OCI-LY1 (cell line): Measurements from ENCODE around the gene UBQLNL.

Source experiments
- H2AFZ ChIP-seq: fragments of 200-600 bp; sonication (generic), shearing (Covaris generic); 2 replicates; pipeline ENCODE4 v1.6.0; 2014; ENCODE audit warnings: antibody characterized with exemption, mild to moderate bottlenecking, low read length
- H3F3A ChIP-seq: fragments of 200-600 bp; sonication (generic), shearing (Covaris generic); 2 replicates; pipeline ENCODE4 v1.6.0; 2014; ENCODE audit warnings: mild to moderate bottlenecking, antibody characterized with exemption, low read length, moderate library complexity; ENCODE audit not compliant: insufficient read depth
- H3K27ac ChIP-seq: fragments of 200-600 bp; sonication (generic); 2 replicates; pipeline ENCODE4 v1.5.1; 2014; ENCODE audit warnings: low read length, mixed run types, mild to moderate bottlenecking, low read depth; ENCODE audit not compliant: poor library complexity, severe bottlenecking
- H3K27me3 ChIP-seq: fragments of 200-600 bp; sonication (generic); 2 replicates; pipeline ENCODE4 v1.6.0; 2014; ENCODE audit warnings: antibody characterized with exemption, mild to moderate bottlenecking, low read length, moderate library complexity; ENCODE audit not compliant: insufficient read depth
- H3K36me3 ChIP-seq: fragments of 200-600 bp; sonication (generic); 2 replicates; pipeline ENCODE4 v1.6.1; 2014; ENCODE audit warnings: mild to moderate bottlenecking, antibody characterized with exemption, low read length, moderate library complexity, mixed read lengths; ENCODE audit not compliant: insufficient read depth
- H3K4me1 ChIP-seq: fragments of 200-600 bp; sonication (generic); 2 replicates; pipeline ENCODE4 v1.5.1; 2014; ENCODE audit warnings: mild to moderate bottlenecking, low read length, moderate library complexity; ENCODE audit not compliant: insufficient read depth, severe bottlenecking
- H3K4me2 ChIP-seq: fragments of 200-600 bp; sonication (generic), shearing (Covaris generic); 2 replicates; pipeline ENCODE4 v1.6.1; 2014; ENCODE audit warnings: low read length
- H3K4me3 ChIP-seq: fragments of 200-600 bp; sonication (generic); 2 replicates; pipeline ENCODE4 v1.5.1; 2014; ENCODE audit warnings: low read length, low read depth, mild to moderate bottlenecking, mixed read lengths; ENCODE audit not compliant: poor library complexity, severe bottlenecking
- H3K79me2 ChIP-seq: fragments of 200-600 bp; shearing (Covaris generic); 2 replicates; pipeline ENCODE4 v1.6.1; 2016; ENCODE audit warnings: mixed run types, low read length, mixed read lengths; ENCODE audit not compliant: insufficient read depth
- H3K9ac ChIP-seq: fragments of 200-600 bp; sonication (generic), shearing (Covaris generic); 2 replicates; pipeline ENCODE4 v1.6.1; 2014; ENCODE audit warnings: mild to moderate bottlenecking, low read length, mixed read lengths
- H3K9me2 ChIP-seq: fragments of 200-600 bp; sonication (generic), shearing (Covaris generic); 2 replicates; pipeline ENCODE4 v1.6.1; 2014; ENCODE audit warnings: low read depth, mild to moderate bottlenecking, low read length, mixed read lengths
- H3K9me3 ChIP-seq: fragments of 200-600 bp; shearing (Covaris generic); 2 replicates; pipeline ENCODE4 v1.6.1; 2014; ENCODE audit warnings: low read length, mixed read lengths
- H4K20me1 ChIP-seq: fragments of 200-600 bp; sonication (generic), shearing (Covaris generic); 2 replicates; pipeline ENCODE4 v1.6.0; 2016; ENCODE audit warnings: mild to moderate bottlenecking, low read length; ENCODE audit not compliant: insufficient read depth
- EZH2 ChIP-seq: fragments of 200-600 bp; sonication (generic), shearing (Covaris generic); IDR thresholded peaks from 2 replicates; pipeline ENCODE4 v1.8.0; 2017; ENCODE audit warnings: borderline replicate concordance, mixed run types, mild to moderate bottlenecking, antibody characterized with exemption, low read length, moderate library complexity, mixed read lengths
- TF ChIP-seq, protein P1 (sequence below): fragments of 200-600 bp; sonication (generic), shearing (Covaris generic); IDR thresholded peaks from 2 replicates; pipeline ENCODE4 v1.5.1; 2017; ENCODE audit warnings: mild to moderate bottlenecking, antibody characterized with exemption, low read length, moderate library complexity, mixed read lengths

UBQLNL gene

GRCh38 chr11:5548440-5548839, 31.9 kb upstream of the UBQLNL start, which contains the start of gene OR52H1:
TSS of gene OR52H1 (minus strand) at chr11:5548540. CDS start at chr11:5545505, 3,035 bp downstream.
- no peak within 1 kb of the TSS for H3K27ac ChIP-seq

DNA sequence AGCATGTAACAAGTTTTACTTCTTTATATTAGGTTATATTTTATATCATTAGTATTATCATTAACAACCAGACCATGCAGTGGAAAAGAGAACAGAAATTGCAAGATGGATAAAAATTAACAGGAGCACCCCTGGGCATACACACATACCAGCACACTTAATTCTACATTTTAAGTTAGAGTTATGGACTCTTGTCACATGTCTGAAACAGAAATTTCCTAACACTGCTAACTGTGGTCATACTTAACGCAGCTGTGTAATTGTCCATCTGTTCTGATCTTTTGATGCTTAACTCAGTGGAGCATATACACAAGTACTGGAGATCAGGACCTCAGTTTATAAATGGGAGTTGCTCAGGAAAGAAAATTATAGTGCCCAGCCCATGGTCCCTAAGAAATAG, 31.5 kb upstream of the UBQLNL start:
- H3K9me2 ChIP-seq = no peaks in the 10 kb centered on the region
- H3K4me1 ChIP-seq = no peaks in the 10 kb centered on the region
- H3K4me3 ChIP-seq = no peak overlapping the region
- no peaks in the 10 kb centered on the region; the same call in 1 of the 2 replicates for H4K20me1 ChIP-seq
- TF ChIP-seq, protein P1, sequence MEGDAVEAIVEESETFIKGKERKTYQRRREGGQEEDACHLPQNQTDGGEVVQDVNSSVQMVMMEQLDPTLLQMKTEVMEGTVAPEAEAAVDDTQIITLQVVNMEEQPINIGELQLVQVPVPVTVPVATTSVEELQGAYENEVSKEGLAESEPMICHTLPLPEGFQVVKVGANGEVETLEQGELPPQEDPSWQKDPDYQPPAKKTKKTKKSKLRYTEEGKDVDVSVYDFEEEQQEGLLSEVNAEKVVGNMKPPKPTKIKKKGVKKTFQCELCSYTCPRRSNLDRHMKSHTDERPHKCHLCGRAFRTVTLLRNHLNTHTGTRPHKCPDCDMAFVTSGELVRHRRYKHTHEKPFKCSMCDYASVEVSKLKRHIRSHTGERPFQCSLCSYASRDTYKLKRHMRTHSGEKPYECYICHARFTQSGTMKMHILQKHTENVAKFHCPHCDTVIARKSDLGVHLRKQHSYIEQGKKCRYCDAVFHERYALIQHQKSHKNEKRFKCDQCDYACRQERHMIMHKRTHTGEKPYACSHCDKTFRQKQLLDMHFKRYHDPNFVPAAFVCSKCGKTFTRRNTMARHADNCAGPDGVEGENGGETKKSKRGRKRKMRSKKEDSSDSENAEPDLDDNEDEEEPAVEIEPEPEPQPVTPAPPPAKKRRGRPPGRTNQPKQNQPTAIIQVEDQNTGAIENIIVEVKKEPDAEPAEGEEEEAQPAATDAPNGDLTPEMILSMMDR = no peak
- no peak for TF ChIP-seq EZH2
- H3K36me3 ChIP-seq = no peaks in the 10 kb centered on the region
- no peaks in the 10 kb centered on the region for H3K79me2 ChIP-seq
- no peak overlapping the region for H3K4me2 ChIP-seq
- no peaks in the 10 kb centered on the region for H3K27me3 ChIP-seq
- H3K9ac ChIP-seq = no peak overlapping the region
- H3K9me3 ChIP-seq = no peaks in the 10 kb centered on the region
- no peaks in the 10 kb centered on the region for H3F3A ChIP-seq
- no peak overlapping the region for H3K27ac ChIP-seq
- H2AFZ ChIP-seq = no peak overlapping the region

More at GRCh38 chr11:5548440-5548839, 31.9 kb upstream of the UBQLNL start, which contains the start of gene OR52H1:
- Histone ChIP-seq H3K4me2 (no peak within 1 kb of the TSS), H3K36me3 (no peaks in the 10 kb centered on the region), H3K79me2 (no peaks in the 10 kb centered on the region), H4K20me1 (no peaks in the 10 kb centered on the region; the same call in 1 of the 2 replicates), H3K9ac (no peak within 1 kb of the TSS), H3F3A (no peaks in the 10 kb centered on the region), H3K27me3 (no peaks in the 10 kb centered on the region), H3K4me3 (no peak within 1 kb of the TSS), H2AFZ (no peak within 1 kb of the TSS), H3K4me1 (no peaks in the 10 kb centered on the region), H3K9me3 (no peaks in the 10 kb centered on the region), H3K9me2 (no peaks in the 10 kb centered on the region)
- TF ChIP-seq, protein P1 = no peak
- no peak for TF ChIP-seq EZH2

- no peak overlapping the region for H2AFZ ChIP-seq
- no peaks in the 10 kb centered on the region; the same call in 1 of the 2 replicates for H4K20me1 ChIP-seq
- no peaks in the 10 kb centered on the region for H3K4me1 ChIP-seq
- no peaks in the 10 kb centered on the region for H3K27me3 ChIP-seq
- no peaks in the 10 kb centered on the region for H3K79me2 ChIP-seq
- no peaks in the 10 kb centered on the region for H3K36me3 ChIP-seq
- no peak overlapping the region for H3K27ac ChIP-seq
- no peak overlapping the region for H3K4me3 ChIP-seq
- no peak overlapping the region for H3K9ac ChIP-seq
- no peak overlapping the region for H3K4me2 ChIP-seq
- H3F3A ChIP-seq = no peaks in the 10 kb centered on the region
- no peaks in the 10 kb centered on the region for H3K9me3 ChIP-seq
- no peak for TF ChIP-seq EZH2
- TF ChIP-seq, protein P1 = no peak
- no peaks in the 10 kb centered on the region for H3K9me2 ChIP-seq
These were observed 30.0 kb upstream of the UBQLNL start for GRCh38 chr11:5546457-5546856.
